Regular cardiac myocyte (primary cell): Measurements from ENCODE around the gene C2orf15. TPM values are rescaled to one million over a fixed set of nuclear protein-coding genes. Genes with fewer than 3 reads are reported as not detected.

Source experiments
- total RNA-seq: library from RNA; depleted of rRNA; stranded (reverse); fragments of >200 nt; gene quantifications from 2 replicates; pipeline ENCODE4 v1.2.3, GENCODE V29; 2014

Gene C2orf15
- total RNA-seq, result 0.19 and 0.28 TPM in 2 replicates

GRCh38 chr2:99141110-99142108, at the start of gene C2orf15:
Gene C2orf15, plus strand, starts transcription at chr2:99141707. Its CDS starts 8,852 bp downstream, at chr2:99150559.

GRCh38 chr2:99154643-99155536, 13.4 kb downstream of the C2orf15 start, which contains the start of the genes LIPT1 and TSGA10:
Gene LIPT1, plus strand, starts transcription at chr2:99154967. Its CDS starts 6,991 bp downstream, at chr2:99161958.
Gene TSGA10, minus strand, starts transcription at chr2:99154942. Its CDS starts 45,503 bp downstream, at chr2:99109439.

GRCh38 chr2:99180755-99181623, 39.5 kb downstream of the C2orf15 start, which contains the start of the genes MITD1 and MRPL30:
Gene MITD1, minus strand, starts transcription at chr2:99181058. Its CDS starts 77 bp downstream, at chr2:99180981.
Gene MRPL30, plus strand, starts transcription at chr2:99181184. Its CDS starts 5,020 bp downstream, at chr2:99186204.

Other genes starting within 250 kb of the C2orf15 start
- under 0.01 TPM in 1 of 2 replicates, not detected in the other for gene CRACDL, start 205.5 kb upstream of the C2orf15 start, total RNA-seq
- gene TSGA10, start 13.2 kb downstream of the C2orf15 start, total RNA-seq, result 0.96 and 5.1 TPM in 2 replicates
- 5.4 and 7.9 TPM in 2 replicates for gene LIPT1, start 13.3 kb downstream of the C2orf15 start, total RNA-seq
- gene MITD1, start 39.4 kb downstream of the C2orf15 start, total RNA-seq, result 18.8 and 19.4 TPM in 2 replicates
- gene MRPL30, start 39.5 kb downstream of the C2orf15 start, total RNA-seq, result 32.4 TPM in 2 replicates
- gene LYG2, start 114.0 kb downstream of the C2orf15 start, total RNA-seq, result not detected in 2 replicates
- gene LYG1, start 159.5 kb downstream of the C2orf15 start, total RNA-seq, result 0.19 and 0.85 TPM in 2 replicates
- 62.0 and 89.9 TPM in 2 replicates for gene TXNDC9, start 194.6 kb downstream of the C2orf15 start, total RNA-seq
- gene EIF5B, start 195.7 kb downstream of the C2orf15 start, total RNA-seq, result 22.4 and 25.7 TPM in 2 replicates